Neural cell (in vitro differentiated cells): Measurements from ENCODE around the gene CFAP52.

Experiments used
- CTCF ChIP-seq: fragments of 450-650 bp; IDR thresholded peaks from 2 replicates; pipeline ENCODE4 v1.5.1; 2014; ENCODE audit warnings: antibody characterized with exemption, mild to moderate bottlenecking, moderate library complexity; ENCODE audit not compliant: poor library complexity, severe bottlenecking
- EP300 ChIP-seq: fragments of 450-650 bp; conservative IDR thresholded peaks from 2 replicates; pipeline ENCODE4 v1.6.1; 2014; ENCODE audit warnings: antibody characterized with exemption, mild to moderate bottlenecking, moderate library complexity; ENCODE audit not compliant: poor library complexity, severe bottlenecking
- EZH2 ChIP-seq: fragments of 200-600, 300-800 bp; shearing (Covaris generic), sonication (generic); IDR thresholded peaks from 2 replicates; pipeline ENCODE4 v1.6.1; 2014; ENCODE audit warnings: antibody characterized with exemption, low read length, borderline replicate concordance, mild to moderate bottlenecking; ENCODE audit not compliant: insufficient read depth, poor library complexity, severe bottlenecking
- POLR2AphosphoS5 ChIP-seq: IDR thresholded peaks from 2 replicates; pipeline ENCODE4 v1.6.1; 2012

- peak; percentile 73 for TF ChIP-seq EP300
- no peak for TF ChIP-seq POLR2AphosphoS5
- TF ChIP-seq EZH2, result no peak
- TF ChIP-seq CTCF, result no peak
Measured at GRCh38 chr17:9612006-9612405, 35.6 kb downstream of the CFAP52 start.
